GM18517 (cell line): ENCODE data around the gene MFAP5.
A peak's percentile ranks its signal among the peaks of the same experiment; 100 is the strongest.

ENCODE experiments used
- ATAC-seq: cut with Tn5 transposase; IDR thresholded peaks from one replicate; pipeline ENCODE4 v1.9.1; 2021; ENCODE audit warnings: mild to moderate bottlenecking, moderate library complexity; ENCODE audit not compliant: unreplicated experiment

The MFAP5 gene

DNA sequence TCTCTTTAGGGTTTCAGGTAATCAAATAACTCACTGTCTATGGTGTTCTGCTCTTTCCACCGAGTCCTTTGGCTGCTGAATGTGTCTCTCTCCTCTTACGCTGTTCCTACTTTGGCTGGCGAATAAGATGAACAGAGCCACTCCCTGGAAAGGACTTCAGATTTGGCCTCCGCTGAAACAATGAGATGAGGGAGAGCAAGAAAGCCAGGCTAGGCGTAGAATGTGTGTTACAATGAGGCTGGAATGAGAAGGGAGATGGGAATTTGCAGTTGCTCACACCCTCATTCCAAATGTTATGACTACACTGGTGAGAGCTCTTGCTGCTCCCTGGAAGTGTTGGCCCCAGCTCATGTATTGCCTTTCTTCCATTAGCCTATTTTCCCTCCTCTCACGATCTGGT lies at the start of gene MFAP5:
Gene MFAP5 (minus strand): TSS at position 234 of the 400 bp plus-strand sequence. CDS start 722 bp downstream, outside the sequence.
- no peak for ATAC-seq

- ATAC-seq, result no peak
Observed at GRCh38 chr12:8709124-8709830, 46.7 kb upstream of the MFAP5 start.

DNA sequence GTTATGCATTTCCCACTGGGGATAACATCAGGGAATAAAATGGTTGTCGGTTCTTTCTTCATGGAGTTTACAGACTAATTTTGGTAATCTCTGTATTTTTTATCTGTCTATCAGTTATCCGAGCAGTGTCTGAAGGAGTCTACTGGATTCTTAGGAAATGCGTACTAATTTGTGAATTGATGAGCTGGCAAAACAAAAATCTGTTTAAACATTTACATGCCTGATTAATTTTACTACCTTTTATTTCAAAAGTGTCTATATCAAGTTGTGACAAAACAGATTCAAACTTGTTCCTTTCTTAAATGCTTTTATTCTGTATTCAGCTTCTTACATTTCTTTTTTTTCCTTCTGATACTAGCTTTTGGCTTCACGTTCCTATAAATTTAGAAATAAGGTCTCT lies 39.5 kb upstream of the MFAP5 start:
- ATAC-seq, result no peak

DNA sequence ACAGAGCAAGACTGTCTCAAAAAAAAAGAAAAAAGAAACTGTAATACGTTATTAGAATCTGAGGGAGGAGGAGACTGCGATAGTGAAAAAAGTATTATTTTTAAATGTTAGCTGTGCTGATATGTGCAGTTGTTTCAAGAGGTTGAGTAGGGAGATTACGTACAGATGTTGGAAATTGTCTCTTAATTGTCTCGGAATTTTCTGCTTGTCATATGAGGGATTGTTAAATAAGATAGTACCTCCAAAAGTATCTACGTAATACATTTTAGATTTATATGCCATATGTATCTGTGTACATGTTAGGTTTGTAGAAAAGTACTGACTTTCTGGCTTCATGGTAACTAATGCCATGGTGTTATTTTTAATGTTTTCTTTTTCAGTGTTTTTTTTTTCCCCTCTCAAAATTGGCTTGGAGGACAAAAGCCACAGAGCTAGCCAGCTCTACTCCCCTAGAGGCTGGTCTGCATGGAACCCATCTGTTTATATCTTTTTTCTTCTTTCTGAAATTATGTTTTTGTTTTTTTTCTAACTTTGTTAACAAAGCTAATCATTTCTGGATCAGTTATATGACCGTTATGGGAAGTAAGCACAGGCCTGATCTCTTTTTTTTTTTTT lies 38.5 kb upstream of the MFAP5 start:
- no peak for ATAC-seq

DNA sequence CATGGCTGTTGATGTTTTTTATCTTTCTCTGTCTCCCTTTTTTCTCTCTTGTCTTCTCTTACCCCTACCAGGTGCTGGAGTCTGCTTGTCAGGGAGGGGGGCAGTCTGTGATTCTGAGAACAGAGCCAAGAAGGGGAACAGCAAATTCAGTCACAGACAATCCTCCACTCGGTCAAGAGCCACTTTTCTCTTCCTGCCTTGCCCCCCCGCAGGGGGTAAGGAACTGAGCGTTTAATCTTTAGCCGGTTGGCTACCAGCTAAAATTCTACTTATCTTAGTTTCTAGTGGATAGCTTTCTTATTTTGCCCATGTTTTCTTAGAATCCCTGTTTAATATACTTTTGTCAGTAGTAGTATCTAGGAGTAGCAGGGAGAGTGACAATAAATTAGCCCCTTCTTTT lies 37.1 kb upstream of the MFAP5 start:
- no peak for ATAC-seq

DNA sequence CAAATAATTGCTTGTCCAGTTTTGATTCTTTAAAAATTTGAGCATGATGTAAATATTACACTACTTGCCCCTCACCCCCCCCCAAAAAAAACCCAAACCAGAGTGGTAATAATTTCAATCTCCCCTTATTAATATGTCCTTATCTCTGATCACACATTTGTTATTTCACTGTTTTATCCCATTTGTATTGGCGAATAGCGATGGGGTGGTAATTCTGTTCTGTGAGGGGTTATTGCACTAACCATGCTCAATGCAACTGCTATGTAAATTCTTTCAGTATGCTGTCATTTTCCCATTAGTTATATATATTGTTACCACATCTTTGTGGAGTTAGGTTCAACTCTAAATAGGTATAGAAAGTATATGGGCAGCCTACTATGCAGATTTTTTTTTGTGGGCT lies 36.3 kb upstream of the MFAP5 start:
- ATAC-seq, result no peak

DNA sequence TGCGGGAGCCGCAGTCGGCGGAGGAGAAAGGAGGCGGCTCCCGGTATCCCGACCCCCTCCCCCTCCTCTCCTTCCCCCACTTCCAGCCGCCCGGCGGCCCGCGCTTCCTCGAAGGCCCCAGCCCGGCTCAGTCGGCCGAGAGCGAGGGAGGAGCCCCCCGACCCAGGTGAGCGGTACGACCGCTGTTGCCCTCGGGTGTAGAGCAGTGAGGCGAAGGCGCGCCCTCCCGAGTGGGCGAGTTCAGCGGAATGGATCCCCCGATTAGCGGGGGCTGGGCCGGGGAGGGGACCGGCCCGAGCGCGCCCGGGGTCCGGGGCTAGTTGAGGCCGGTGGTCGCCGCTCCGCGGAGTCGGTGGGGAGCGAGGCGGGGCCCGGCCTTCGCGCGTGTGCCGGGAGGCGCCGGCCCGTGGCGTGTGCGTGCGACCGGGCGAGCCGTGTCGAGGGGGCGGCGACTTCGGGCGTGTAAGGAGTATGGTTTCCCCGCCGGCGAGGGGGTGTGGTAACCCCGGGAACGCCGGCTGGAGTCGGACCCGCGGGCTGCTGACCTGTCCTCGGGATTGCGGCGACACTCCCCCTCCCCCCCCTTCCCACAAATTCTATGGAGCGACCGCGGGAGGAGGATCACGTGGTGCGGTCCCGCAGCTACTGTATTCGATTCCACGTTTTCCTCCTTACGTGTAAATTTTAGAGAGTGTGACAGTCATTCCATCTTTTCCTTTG lies 35.7 kb upstream of the MFAP5 start:
- no peak for ATAC-seq

GRCh38 chr12:8697476-8698131 lies 35.0 kb upstream of the MFAP5 start, which contains the start of gene RIMKLB:
Gene RIMKLB (plus strand): TSS chr12:8697991. CDS start chr12:8713867, 15,876 bp downstream.
- peak; percentile 47 for ATAC-seq

GRCh38 chr12:8697120-8697475 lies 34.5 kb upstream of the MFAP5 start:
- peak; percentile 27 for ATAC-seq

- no peak for ATAC-seq
Observed at GRCh38 chr12:8696442-8697090, 33.9 kb upstream of the MFAP5 start.

- no peak for ATAC-seq
Observed at GRCh38 chr12:8695116-8695515, 32.5 kb upstream of the MFAP5 start.

DNA sequence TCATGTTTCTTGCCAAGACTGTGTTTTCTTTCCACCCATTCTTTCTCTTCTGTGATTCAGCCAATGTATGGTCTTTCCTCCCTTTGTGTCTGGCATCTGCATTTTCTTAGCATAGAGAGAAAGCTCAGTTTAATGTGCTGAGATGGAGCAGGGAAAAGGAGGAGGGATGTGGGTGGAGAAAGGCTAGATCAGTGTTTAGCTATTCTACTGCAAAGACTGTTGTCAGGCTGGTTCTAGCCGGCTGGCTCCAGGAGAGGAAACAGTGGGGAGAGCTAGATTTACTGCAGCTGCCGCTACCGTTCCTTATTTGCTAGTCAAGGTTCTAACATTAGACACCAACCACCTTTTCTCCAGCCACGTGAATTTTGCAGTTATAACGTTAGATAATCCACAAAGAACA lies 29.9 kb upstream of the MFAP5 start:
- no peak for ATAC-seq

- ATAC-seq, result no peak
Observed at GRCh38 chr12:8689681-8690080, 27.1 kb upstream of the MFAP5 start.

DNA sequence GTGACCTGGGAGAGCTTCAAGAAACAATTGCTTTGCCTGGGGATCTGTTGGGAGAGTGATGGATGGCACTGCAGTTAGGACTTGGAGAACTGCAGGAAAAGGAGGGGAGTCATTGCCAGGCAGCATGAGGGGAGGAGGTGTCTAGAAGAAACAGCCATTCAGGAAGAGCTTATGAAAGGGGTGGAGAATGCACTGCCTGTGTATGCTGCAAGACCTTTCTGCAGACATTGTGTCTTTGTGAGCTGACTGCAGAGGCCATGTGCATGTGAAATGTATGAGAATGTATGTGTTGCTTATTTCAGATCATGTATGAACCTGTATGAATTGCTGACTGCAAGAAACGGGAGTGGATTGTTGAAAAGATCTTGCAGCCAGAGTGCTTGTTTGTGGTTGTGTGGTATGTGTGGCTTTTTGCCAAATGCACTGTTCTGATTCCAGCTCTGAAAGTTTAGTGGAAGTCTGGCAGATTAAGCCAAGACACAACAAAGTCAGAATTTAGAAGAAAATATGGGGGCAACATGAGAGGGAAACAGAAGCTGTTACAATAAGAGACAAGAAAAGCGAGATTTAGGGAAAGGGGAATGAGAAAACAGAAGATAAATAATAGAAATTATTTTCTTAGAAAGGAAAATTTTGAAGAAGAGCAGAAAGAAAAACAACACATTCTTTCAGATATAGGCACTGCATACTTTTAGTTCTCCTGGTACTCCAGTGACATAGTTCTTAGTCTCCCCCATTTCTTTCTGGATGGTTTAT lies 25.4 kb upstream of the MFAP5 start:
- ATAC-seq, result no peak

DNA sequence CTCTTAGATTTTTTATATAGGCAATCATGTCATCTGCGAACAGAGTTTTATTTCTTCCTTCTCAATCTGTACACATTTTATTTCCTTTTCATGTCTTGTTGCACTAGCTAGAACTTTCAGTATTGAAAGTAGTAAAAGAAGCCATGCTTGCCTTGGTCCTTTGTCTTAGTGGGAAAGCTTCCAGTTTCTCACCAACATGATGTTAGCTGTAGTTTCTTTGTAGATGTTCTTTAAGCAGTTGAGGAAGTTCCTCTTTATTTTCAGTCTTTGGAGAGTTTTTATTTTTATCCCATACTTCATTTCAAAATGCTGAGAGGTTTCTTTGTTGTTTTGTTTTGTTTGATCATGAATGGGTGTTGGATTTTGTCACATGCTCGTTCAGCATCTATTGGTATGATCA lies 22.4 kb upstream of the MFAP5 start:
- no peak for ATAC-seq

- ATAC-seq, result no peak
Observed at GRCh38 chr12:8681129-8681884, 18.7 kb upstream of the MFAP5 start.

GRCh38 chr12:8680533-8680932 lies 17.9 kb upstream of the MFAP5 start:
- no peak for ATAC-seq

- ATAC-seq, result no peak
Observed at GRCh38 chr12:8678661-8679111, 16.1 kb upstream of the MFAP5 start.

GRCh38 chr12:8677362-8677761 lies 14.7 kb upstream of the MFAP5 start:
- no peak for ATAC-seq

- no peak for ATAC-seq
Observed at GRCh38 chr12:8676651-8677050, 14.0 kb upstream of the MFAP5 start.
